GM18867 (cell line): ENCODE results near the gene MZT2B.
"Not testable (repeated sequence)": the region's sequence is repeated elsewhere in the genome, so short reads cannot be mapped to it uniquely, and the experiment has no call there.

Source experiments
- ATAC-seq: cut with Tn5 transposase; IDR thresholded peaks from one replicate; pipeline ENCODE4 v1.9.1; 2021; ENCODE audit warnings: mild to moderate bottlenecking, moderate library complexity; ENCODE audit not compliant: unreplicated experiment

MZT2B gene

GRCh38 chr2:130152136-130152815, 29.8 kb upstream of the MZT2B start:
- not testable (repeated sequence) for ATAC-seq

GRCh38 chr2:130152816-130153595, 29.1 kb upstream of the MZT2B start:
- no peak for ATAC-seq

- ATAC-seq, result not testable (repeated sequence)
These were observed 28.2 kb upstream of the MZT2B start for GRCh38 chr2:130153721-130154422.

GRCh38 chr2:130154423-130154770, 27.7 kb upstream of the MZT2B start:
- ATAC-seq, result not testable (repeated sequence)

GRCh38 chr2:130154773-130155765, 27.0 kb upstream of the MZT2B start:
- no peak for ATAC-seq

- not testable (repeated sequence) for ATAC-seq
These were observed 26.0 kb upstream of the MZT2B start for GRCh38 chr2:130155956-130156623.

- no peak for ATAC-seq
These were observed 25.4 kb upstream of the MZT2B start for GRCh38 chr2:130156624-130157004.

- peak; percentile 44 for ATAC-seq
These were observed 24.7 kb upstream of the MZT2B start for GRCh38 chr2:130157354-130157753.

GRCh38 chr2:130157825-130158514, 24.1 kb upstream of the MZT2B start:
- ATAC-seq, result peak; percentile 81

GRCh38 chr2:130158631-130159030, 23.4 kb upstream of the MZT2B start:
- ATAC-seq, result no peak

GRCh38 chr2:130159376-130159775, 22.7 kb upstream of the MZT2B start:
- not testable (repeated sequence) for ATAC-seq

GRCh38 chr2:130160131-130160530, 21.9 kb upstream of the MZT2B start:
- ATAC-seq, result no peak

GRCh38 chr2:130160838-130161705, 21.0 kb upstream of the MZT2B start:
- ATAC-seq, result not testable (repeated sequence)

GRCh38 chr2:130162486-130162885, 19.6 kb upstream of the MZT2B start:
- not testable (repeated sequence) for ATAC-seq

- no peak for ATAC-seq
These were observed 19.1 kb upstream of the MZT2B start for GRCh38 chr2:130162968-130163367.

- ATAC-seq, result no peak
These were observed 16.6 kb upstream of the MZT2B start for GRCh38 chr2:130165293-130166016.

GRCh38 chr2:130166611-130167010, 15.5 kb upstream of the MZT2B start:
- ATAC-seq, result not testable (repeated sequence)

- ATAC-seq, result not testable (repeated sequence)
These were observed 12.9 kb upstream of the MZT2B start for GRCh38 chr2:130169163-130169562.
